Endometrial microvascular endothelial cells (primary cell): ENCODE data around the gene CLNK. TPM values are rescaled to one million over a fixed set of nuclear protein-coding genes. Genes with fewer than 3 reads are reported as not detected.

Source experiments
- in situ Hi-C: cut with HindIII; loops from 2 replicates; pipeline ENCODE4 v1.10.0; 2017; ENCODE audit warnings: low sequenced_read_pairs, low pct_unique_long_range_greater_than_20kb; ENCODE audit errors: inconsistent ontology term
- total RNA-seq: library from RNA; depleted of rRNA; stranded (reverse); fragments of >200 nt; gene quantifications from one replicate; pipeline ENCODE4 v1.2.3, GENCODE V29; 2015; ENCODE audit errors: inconsistent ontology term

The CLNK gene
- total RNA-seq, 1 donor from 2014 or later: not detected

DNA sequence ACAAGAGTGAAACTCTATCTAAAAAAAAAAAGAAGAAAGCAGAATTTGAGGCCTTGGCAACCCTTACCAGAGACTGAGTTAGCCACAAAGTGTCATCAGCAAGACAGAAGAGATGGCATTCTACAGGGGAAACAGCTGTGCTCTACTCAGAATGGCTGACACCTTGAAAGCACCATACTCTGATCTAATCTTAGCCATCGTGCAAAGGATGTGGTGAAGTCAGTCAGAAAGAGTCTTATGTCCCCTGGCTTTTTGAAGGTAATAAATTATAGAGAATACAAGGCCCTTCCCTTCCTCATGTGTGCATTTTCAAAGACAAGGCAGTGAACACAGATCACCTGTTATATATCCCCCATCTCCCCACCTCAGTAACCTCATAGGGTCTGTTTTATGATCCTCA lies 13.2 kb downstream of the CLNK start:
- in situ Hi-C loops: no loop called here

DNA sequence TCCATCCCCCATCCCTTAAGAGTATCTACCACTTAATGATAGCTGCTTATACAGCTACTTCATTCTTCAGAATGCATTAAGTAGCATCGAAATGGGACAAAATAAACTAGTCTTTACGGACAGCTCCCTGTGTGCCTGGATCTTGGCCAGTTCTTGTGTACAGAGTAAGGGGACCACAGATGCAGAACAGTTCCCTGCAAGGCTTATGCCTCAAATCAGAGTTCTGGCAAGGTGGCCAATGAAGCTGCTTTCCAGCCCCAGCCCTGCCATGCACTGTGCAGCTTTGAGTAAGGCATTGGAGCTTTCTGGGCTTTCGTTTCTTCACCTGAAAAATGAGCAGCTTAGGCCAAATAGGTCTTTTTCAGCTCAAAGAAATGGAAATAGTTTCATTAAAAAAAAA lies 14.2 kb downstream of the CLNK start:
- in situ Hi-C loops: no loop called here

DNA sequence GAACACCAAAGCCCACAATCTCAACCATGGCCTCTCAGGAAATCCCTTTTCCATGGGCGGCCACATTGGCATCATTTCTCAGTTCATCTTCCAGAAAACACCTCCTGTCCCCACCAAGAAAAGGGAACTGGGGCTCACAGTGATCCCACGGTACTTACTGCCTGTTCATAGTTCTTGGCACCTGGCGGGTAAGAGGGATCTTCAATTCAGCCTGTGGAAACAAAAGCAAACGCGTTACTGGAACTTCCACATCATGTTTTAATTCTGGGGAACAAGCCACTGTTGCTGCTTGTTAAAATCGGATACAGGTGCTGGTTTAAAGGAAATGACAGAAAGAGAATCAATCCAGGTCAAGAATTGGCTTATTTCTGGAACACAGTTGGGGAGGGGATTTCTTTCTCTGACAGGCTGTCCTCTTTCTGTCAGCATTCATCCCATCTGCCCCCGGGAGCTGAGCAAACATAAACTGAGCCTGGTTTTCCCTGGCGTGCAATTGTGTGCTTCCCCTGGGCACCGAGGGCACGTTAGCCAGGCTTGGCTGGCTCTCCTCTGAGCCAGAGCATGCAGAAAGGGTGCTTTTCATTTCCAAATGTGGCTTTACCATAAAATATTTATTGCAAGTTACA lies 16.8 kb downstream of the CLNK start:
- in situ Hi-C loops: no loop called here

DNA sequence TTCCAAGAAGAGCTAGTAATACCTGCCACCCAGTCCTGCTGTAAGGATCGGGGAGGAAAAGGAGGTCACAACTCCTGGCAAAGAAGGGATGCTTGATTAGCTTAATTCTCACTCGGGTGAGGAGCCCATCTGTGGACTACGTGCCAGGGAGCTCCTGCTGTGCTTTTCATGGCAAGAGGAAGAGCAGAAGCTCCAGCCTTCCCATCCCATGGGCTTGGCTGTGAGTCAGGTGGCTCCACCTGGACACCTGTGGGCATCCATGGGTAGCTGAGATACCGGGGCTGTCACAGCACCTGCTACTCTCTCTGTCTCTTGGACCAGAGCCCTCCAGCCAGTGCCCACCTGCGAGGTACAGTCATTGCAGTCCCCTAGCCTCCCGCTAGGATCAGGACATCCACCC lies 18.0 kb downstream of the CLNK start:
- in situ Hi-C loops: no loop called here

DNA sequence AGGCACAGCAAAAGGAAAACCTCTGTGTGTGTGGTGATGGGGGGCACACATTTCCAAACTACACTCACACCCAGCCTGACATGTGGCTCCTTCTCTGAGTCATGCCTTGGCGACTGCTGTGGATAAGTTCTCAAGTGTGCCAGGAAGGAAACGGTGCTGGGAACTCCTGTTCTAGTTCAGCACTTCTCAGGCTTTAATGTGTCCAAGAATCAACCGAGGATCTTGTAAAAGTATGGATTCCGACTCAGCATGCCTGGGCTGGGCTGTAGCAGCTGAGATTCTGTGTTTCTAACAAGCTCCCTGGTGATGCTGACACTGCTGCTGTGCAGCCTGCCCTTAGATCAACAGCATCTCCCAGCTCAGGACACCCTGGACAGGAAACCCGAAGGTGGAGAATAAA lies 20.2 kb downstream of the CLNK start:
- in situ Hi-C loops: no loop called here

DNA sequence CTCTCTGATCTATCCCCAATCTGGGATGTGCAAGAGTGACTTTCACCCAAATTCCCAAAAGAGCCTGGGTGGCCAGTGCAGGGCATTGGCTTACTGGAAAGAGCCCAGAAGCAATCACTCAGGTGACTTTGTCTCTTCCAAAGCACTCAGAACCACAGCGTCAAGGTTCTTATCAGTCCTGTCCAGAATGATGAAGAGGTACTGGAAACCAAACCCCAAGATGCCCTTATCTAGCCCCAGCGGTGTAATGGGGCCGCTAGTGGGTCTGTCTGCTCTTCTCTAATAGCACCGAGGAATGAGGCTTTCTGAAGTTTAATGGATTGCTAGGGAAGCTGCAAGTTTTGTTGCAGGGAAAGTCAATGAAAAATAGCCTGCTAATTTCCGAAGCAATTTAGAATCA lies 21.6 kb downstream of the CLNK start:
- in situ Hi-C loops: no loop called here

DNA sequence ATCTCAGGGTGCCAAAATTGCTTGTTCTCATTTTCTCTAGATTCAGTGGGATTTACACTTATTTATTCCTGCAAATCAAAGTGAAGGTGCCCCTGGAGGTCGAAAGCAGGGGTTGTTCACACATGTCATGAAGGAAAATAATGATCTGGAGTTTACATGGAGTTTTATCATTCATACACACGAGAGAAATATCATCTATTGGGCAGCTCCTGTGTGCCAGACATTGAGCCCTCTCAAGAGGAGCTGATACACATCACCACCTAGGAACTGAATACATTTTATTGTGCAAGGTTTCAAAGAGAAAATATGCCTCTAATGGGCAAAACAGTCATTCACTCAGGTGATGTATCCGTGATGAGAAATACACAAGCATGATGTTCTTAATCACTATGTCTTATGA lies 23.5 kb downstream of the CLNK start:
- in situ Hi-C loops: no loop called here

DNA sequence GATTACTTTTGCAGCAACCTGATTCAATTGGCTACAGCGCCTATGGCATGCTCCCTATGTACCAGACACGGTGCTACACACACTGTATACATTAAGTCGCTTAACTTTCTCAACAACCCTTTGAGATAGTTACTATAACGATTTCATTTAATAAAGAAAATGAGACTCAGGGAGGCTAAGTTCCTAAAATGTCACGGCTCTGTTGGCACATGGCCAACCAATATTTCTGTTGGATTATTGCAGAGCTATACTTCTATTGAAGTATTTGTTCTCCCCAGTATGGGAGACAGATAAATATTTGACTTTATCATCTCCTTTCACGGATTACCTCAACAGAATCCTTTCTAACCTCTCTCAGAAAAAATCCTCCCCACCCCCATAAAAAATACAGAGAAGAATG lies 25.3 kb downstream of the CLNK start:
- in situ Hi-C loops: no loop called here

DNA sequence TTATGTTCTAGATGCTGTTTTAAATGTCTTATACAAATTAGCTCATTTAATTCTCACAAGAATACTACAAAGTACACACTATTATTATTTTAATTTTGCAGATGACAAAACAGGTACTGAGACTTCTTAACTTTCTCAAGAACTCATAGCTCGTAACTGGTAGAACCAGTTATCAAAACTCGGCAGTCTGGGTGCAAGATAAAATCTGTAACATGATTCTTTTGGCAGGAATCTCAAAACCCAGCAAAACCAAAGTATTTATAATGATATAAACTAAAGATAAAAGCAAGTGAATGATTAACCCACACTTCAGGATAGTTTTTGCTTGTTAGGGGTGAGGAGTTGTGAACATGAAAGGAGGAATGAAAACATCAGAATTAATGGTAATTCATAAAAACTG lies 27.6 kb downstream of the CLNK start:
- in situ Hi-C loops: no loop called here

DNA sequence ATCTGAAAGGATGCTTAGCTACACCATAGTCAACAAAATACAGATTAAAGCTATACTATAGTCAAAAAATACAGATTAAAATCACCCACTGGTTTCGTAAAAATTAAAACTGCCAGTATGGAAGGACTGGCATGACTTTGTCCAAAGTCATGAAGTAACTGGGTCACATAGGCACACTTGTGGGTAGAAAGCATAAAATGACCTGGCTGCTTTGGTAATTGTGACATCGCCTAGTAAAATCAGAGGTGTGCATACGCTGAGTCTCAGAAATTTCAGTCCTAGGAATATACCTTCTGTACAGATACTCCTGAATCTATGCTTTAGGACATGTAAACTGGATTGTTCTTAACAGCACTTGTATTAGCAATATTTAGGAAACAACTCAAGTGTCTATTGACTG lies 28.1 kb downstream of the CLNK start:
- in situ Hi-C loops: no loop called here

DNA sequence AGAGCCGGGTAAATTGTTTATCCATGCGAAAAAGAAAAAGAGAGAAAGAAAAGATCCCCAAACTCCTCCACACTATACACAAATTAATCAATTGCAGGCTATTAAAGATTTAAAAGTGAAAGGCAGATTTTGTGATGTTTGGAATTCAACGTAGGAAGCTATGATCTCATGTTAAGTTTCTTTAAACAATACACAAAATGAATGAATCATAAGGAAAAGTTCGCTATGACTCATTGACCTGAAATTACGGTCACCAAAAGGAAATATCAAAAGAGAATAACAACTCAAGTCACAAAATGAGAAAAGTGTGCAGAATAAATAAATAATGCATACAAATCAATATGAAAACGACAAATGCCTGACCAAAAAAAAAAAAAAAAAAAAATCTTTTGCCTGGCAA lies 28.6 kb downstream of the CLNK start:
- in situ Hi-C loops: no loop called here

DNA sequence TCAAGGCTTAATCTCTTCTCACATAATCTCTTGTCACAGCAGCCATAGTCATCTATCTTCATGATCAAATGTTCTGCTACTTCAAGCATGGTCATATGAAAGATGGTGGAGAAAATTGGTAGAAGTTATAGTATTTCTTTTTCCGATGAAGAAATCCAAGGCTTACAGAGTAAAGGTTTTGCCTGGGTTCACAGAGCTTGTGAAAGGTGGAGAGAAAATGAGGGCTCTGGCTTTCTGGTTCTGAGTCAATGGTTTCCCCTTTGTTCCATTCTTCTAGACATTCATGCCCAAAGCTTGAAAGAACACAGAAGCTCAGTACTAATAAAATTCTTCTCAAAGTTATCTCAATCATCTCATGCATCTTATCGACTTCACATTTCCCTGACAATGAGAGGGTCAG lies 36.1 kb downstream of the CLNK start:
- in situ Hi-C loops: no loop called here

DNA sequence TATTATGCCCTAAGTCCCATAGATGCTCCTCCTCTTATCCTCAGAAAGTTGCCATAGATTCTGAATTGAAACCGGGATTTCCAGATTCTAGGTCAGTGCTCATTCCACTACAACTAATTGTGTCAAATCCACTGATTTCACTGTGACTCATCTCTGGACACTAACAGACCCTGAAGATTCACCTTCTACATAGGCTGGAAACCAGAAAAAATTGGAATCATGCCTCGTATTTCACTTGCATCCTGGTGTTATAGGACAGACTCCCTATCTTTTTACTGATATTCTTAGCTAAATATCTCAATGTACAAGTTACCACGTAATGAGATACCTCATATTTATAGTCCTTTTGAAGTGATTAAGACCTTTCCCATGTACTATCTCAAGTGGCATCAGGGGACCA lies 36.7 kb downstream of the CLNK start:
- in situ Hi-C loops: no loop called here

DNA sequence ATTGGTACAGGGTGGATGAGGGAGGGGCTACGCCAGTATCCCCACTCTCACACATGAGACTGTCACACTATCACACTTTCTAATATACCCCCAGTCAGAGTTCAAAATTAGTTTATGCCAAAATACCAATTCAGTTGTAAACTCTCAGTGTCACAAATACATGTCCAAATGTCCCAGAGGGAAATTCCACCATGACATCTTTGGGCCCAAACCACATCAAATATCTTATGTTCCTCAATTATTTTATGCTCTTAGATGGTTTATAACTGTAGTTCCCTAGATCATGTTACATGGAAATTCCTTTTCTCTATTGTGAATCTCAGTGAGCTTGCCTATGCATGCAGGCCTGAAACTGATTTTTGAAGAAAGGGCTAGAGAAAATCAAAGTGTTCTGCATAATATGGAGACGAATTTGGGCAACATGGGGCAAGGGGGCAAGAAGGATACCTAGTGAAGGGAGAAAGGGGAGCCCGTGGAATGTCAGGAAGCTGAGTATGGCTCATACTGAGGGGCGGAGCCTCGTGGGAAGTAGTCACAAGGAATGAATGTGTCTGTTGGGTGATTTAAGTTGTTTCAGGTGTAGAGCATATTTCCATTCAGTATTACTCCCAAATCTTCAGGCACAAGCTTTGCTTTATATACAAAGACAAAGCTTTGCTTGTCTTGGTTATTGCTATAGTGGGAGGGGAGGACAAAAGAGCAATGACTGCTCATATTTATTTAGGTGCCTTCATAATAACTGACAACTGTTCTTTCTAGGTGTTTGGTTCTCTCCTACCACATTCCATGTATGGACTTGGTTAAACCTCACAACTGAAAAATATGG lies 40.8 kb downstream of the CLNK start:
- in situ Hi-C loops: no loop called here

DNA sequence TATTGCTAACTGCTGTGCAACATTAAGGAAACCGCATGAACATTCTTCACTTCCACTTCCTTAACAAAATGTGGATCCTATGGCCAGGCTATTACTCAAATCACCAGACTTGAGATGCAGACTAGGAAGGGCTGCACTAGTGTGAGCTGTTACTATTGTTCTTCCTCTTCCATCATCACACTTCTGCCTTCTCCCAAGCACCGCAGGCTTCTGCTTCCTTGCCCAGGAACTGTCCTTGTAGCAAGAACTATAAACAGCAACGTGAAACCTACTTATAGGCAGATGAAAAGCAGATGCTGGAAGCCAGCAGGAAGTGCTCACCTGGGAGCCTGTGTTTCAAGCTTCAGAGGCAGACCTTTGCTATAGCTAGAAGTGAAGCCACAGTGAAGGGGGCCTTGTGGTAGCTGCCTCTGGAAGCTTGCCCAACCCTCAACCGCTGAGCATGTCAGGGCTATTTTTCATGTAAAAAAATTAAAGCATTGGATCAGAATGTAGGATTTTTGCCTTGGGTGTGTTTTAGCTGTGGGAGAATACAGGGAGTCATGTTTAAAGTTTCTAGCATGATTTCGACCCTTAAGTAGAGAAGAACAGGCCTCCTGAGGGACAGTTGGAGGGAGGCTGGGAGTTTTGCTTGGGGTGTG lies 43.9 kb downstream of the CLNK start:
- in situ Hi-C loops: no loop called here

DNA sequence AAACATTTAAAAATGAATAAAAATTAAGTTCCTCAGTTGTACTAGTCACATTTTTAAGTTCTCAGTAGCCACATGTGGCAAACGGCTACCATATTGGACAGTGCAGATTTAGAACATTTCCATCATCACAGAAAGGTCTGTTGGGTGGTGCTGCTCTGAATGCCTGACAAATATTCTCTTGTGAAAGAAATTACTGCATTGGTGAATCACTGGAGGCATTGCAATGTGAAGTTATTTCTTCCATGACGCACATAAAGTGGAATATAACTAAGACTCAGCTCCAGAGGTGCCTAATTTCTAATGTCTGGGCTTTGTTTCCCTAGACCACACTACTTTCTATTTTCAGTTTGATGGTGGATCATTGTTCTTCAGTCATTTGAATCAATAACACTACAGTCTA lies 44.9 kb downstream of the CLNK start:
- in situ Hi-C loops: no loop called here

DNA sequence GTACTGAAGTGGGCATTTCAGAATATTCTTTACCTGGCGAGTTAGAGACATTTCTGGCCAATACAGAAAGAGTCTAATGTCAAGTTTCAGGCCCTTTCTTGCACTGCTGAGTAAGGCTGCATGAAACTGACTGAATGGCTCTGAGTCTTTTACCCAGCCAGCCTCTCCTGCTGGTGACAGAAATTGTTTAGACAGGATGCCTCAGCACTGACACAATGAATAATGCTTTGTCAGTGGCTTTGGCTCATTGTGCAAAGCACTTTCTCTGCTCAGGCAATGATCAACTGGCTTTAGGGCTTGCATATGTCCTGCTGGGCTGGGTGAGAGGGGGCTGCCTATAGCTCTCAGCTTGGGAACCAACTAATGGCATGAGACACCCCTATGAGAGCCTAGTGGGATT lies 45.5 kb downstream of the CLNK start:
- in situ Hi-C loops: no loop called here

DNA sequence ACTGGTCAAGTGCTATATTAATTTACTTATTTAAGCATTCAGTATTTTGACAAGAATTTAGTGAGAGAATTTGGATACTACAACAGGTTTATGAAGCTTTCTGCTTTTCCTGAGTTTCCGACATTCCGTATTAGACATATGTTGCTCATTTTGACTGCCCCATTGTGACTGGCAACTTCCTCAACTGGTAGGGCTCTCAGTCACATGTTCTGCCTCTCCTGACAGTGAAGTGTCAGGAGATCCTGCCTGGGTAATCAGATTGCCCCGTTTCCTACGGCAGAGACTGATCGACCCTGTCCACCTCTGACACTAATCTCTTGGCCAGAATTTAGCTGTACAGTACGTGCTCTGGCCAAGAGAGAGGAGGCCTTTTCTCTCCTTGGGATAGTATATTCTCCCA lies 49.5 kb downstream of the CLNK start:
- in situ Hi-C loops: no loop called here

DNA sequence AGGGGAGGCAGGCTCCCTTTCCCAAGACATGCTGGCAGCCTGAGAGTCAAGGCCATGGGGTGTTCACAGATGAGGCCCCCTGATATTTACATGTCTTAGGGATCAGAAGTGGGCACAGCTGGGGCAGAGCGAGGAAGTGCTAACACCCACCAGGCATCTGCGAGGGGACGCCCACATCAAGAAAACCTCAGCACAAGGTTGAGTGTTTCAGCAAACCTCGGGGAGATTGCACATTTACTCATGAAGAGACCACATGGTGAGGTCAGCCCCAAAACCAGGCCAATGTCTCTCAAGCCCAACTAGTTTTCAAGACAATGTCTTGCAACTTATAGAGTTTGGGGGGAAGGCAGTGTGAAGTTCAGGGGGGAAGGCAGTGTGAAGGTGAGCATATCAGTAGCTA lies 55.2 kb downstream of the CLNK start:
- in situ Hi-C loops: no loop called here

DNA sequence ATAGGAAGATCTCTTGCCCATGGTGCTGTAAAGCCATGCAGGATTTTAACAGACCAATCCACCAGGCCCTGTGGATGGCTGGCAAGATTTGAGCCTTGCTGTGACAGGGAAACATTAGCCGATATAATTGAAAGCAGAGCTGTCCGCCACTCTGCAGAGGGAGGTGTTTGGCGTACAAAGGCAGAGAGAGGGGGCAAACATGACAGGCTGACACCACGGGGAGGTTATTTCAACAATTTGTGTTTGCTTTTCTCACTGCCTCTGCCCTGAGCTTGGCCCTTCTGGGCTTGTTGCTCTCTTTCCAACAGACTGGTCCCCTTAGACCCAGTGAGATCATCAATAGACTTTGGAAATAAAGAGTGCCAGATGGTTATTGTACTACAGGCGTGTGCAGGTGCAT lies 59.4 kb downstream of the CLNK start:
- in situ Hi-C loops: no loop called here
